ENCODE data around the gene GATB.

- TF ChIP-seq CTCF (tag by site-specific recombination; IDR thresholded peaks at IDR 0.05) (no peak), ZNF521 (tag by site-specific recombination; IDR thresholded peaks at IDR 0.05) (no peak), ZNF274 (IDR thresholded peaks at IDR 0.05; ENCODE audit: low read length) (no peak), ZNF274 (tag by site-specific recombination; IDR thresholded peaks at IDR 0.05; ENCODE audit: borderline replicate concordance) (no peak)
These were observed 71.4 kb downstream of the GATB start for GRCh38 chr4:151689211-151689991.

All from HEK293 (cell line).